ENCODE data around the gene FAM174B. TPM values are rescaled to one million over a fixed set of nuclear protein-coding genes. Genes with fewer than 3 reads are reported as not detected.

The FAM174B gene
- total RNA-seq = 2.6 TPM in 2 replicates

DNA sequence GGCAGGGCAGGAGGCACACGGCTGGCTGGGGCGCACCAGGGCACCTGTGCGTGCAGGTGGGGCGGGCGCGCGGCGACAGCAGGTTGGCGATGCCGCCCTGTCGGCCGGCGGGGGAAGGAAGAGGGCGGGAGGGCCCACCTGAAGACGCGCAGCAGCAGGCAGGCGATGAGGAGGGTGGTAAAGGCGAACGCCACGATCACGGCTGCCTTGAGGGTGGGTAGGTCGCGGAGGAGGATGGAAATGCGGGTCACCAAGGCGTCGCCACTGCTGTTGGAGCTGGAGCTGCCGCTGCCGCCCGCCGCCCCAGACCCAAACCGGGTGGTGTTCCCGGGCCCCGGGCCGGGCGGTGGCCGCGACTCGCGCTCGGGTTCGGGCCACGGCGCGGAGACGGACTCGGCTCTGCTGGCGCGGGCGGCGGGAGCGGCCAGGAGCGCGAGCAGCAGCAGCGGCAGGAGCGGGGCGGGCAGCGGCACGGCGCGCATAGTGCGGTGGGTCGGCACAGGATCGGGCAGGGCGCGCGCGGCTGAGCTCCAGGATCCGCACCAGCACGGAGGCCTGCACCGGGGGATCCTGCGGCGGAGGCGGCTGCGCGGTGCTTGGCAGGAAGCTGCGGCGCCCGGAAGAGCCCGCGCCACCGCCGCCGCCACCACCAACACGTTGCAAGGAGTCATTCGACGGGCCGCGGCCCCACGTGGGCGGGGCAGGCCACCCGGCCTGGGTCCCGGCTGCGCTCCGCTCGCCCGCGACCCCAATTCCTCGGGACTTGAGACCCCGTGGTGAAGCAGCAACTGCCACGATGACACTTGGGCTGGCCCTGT lies at the start of gene FAM174B:
FAM174B (minus strand) TSS at position 598 of the 818 bp plus-strand sequence.

Other genes starting within 250 kb of the FAM174B start
- 79.3 and 92.2 TPM in 2 replicates for gene CHD2, start 244.5 kb upstream of the FAM174B start, total RNA-seq

Data from smooth muscle cell of the pulmonary artery (primary cell).